Hepatocyte (in vitro differentiated cells): ENCODE measurements around the gene HSD11B1L. TPM values are rescaled to one million over a fixed set of nuclear protein-coding genes. Genes with fewer than 3 reads are reported as not detected.

Source experiments
- DNase-seq: peaks from one replicate; pipeline ENCODE4 v3.0.0-alpha.2; 2016; ENCODE audit warnings: low spot score
- H2AFZ ChIP-seq: fragments of 200-600 bp; sonication (generic); 2 replicates; pipeline ENCODE4 v1.6.0; 2016; ENCODE audit warnings: antibody characterized with exemption, mild to moderate bottlenecking
- H3K27ac ChIP-seq: fragments of 200-600 bp; sonication (generic); 2 replicates; pipeline ENCODE4 v1.5.1; 2016; ENCODE audit warnings: mild to moderate bottlenecking
- H3K27me3 ChIP-seq: fragments of 200-600 bp; sonication (generic); 2 replicates; pipeline ENCODE4 v1.6.1; 2016
- H3K36me3 ChIP-seq: fragments of 200-600 bp; sonication (generic); replicated peaks from 2 replicates; pipeline ENCODE4 v1.5.1; 2016; ENCODE audit warnings: low read depth; ENCODE audit not compliant: insufficient read depth
- H3K4me1 ChIP-seq: fragments of 200-600 bp; sonication (generic); 2 replicates; pipeline ENCODE4 v1.5.1; 2016; ENCODE audit warnings: mild to moderate bottlenecking, moderate library complexity; ENCODE audit not compliant: insufficient read depth
- H3K4me2 ChIP-seq: fragments of 200-600 bp; sonication (generic); 2 replicates; pipeline ENCODE4 v1.6.0; 2016
- H3K4me3 ChIP-seq: fragments of 200-600 bp; sonication (generic); 2 replicates; pipeline ENCODE4 v1.5.1; 2016; ENCODE audit warnings: mild to moderate bottlenecking
- H3K79me2 ChIP-seq: fragments of 200-600 bp; sonication (generic); 2 replicates; pipeline ENCODE4 v1.6.0; 2017; ENCODE audit warnings: mild to moderate bottlenecking
- H3K9me2 ChIP-seq: fragments of 200-600 bp; sonication (generic); replicated peaks from 2 replicates; pipeline ENCODE4 v1.6.0; 2017; ENCODE audit warnings: mild to moderate bottlenecking; ENCODE audit not compliant: insufficient read depth
- H3K9me3 ChIP-seq: fragments of 200-600 bp; sonication (generic); 2 replicates; pipeline ENCODE4 v1.5.1; 2016; ENCODE audit warnings: low read depth, mild to moderate bottlenecking
- H4K20me1 ChIP-seq: fragments of 200-600 bp; sonication (generic); 2 replicates; pipeline ENCODE4 v1.6.0; 2016; ENCODE audit warnings: mild to moderate bottlenecking; ENCODE audit not compliant: insufficient read depth, poor library complexity, severe bottlenecking
- CTCF ChIP-seq: fragments of 200-600 bp; sonication (generic); IDR thresholded peaks from 2 replicates; pipeline ENCODE4 v1.5.1; 2016; ENCODE audit warnings: antibody characterized with exemption, mild to moderate bottlenecking; ENCODE audit not compliant: poor library complexity
- EZH2 ChIP-seq: fragments of 200-600 bp; sonication (generic); IDR thresholded peaks from 2 replicates; pipeline ENCODE4 v1.6.1; 2016; ENCODE audit warnings: antibody characterized with exemption, mild to moderate bottlenecking, borderline replicate concordance
- EZH2phosphoT487 ChIP-seq: fragments of 200-600 bp; sonication (generic); IDR thresholded peaks from one replicate; pipeline ENCODE4 v1.6.1; 2018; ENCODE audit warnings: antibody characterized with exemption, mild to moderate bottlenecking, low read depth, moderate library complexity; ENCODE audit not compliant: unreplicated experiment, severe bottlenecking
- WGBS: methylation state at CpG from one replicate; pipeline ENCODE4 v1.1.6; 2016; ENCODE audit warnings: low lambda C conversion rate; ENCODE audit errors: missing lambda C conversion rate; 5-methylcytosine and 5-hydroxymethylcytosine counted together
- polyA plus RNA-seq: library from polyadenylated mRNA; unstranded; fragments of >200 nt; fragmentation: Nextera tagmentation; extraction: Ambion mirVana; gene quantifications from 2 replicates; pipeline ENCODE4 v1.2.1, GENCODE V29; 2016
- total RNA-seq: library from RNA; depleted of rRNA; stranded (reverse); fragments of >200 nt; gene quantifications from 2 replicates; pipeline ENCODE4 v1.2.3, GENCODE V29; 2014

The HSD11B1L gene
- total and polyA plus RNA-seq, 2 experiments from 2014 or later, result 14.9 to 26.0 TPM

DNA sequence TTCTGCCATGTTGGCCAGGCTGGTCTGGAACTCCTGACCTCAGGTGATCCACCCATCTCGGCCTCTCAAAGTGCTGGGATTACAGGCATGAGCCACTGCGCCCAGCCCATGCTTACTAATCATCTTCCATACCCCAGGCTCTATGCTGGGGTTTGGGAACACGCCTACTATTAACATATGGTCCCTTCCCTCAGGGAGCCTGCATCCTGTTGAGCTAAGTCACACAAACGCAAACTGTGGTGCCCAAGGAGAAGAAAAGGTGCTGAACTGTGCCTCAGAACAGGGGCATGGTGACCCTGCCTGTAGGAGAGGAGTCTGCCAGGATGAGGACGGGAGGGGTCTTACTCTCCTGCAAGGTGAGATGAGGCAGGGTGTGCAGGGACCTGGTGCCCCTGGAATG lies 6.1 kb upstream of the HSD11B1L start:
- TF ChIP-seq CTCF (no peak), EZH2 (no peak), EZH2phosphoT487 (no peak)
- Histone ChIP-seq H3K36me3 (no peaks in the 10 kb centered on the region), H3K79me2 (peaks cover 10% of the 10 kb centered on the region), H3K4me2 (no peak overlapping the region), H3K27ac (no peak overlapping the region), H3K27me3 (no peaks in the 10 kb centered on the region), H3K9me2 (no peaks in the 10 kb centered on the region), H2AFZ (no peak overlapping the region), H3K9me3 (no peaks in the 10 kb centered on the region), H4K20me1 (no peaks in the 10 kb centered on the region), H3K4me3 (no peak overlapping the region), H3K4me1 (no peaks in the 10 kb centered on the region)
- 82% methylated on average over 5 of the region's 5 CpGs for WGBS
- no peak for DNase-seq

- no peaks in the 10 kb centered on the region for H3K9me2 ChIP-seq
- H3K36me3 ChIP-seq, result no peaks in the 10 kb centered on the region
- no peak overlapping the region for H2AFZ ChIP-seq
- TF ChIP-seq CTCF (no peak), EZH2 (no peak), EZH2phosphoT487 (no peak)
- no peak overlapping the region for H3K4me2 ChIP-seq
- H3K4me3 ChIP-seq, result no peak overlapping the region
- WGBS, result 91% methylated on average over 13 of the region's 17 CpGs
- no peaks in the 10 kb centered on the region for H4K20me1 ChIP-seq
- H3K27me3 ChIP-seq, result no peaks in the 10 kb centered on the region
- no peak overlapping the region for H3K27ac ChIP-seq
- H3K4me1 ChIP-seq, result no peaks in the 10 kb centered on the region
- DNase-seq, result no peak
- H3K79me2 ChIP-seq, result peaks cover 13% of the 10 kb centered on the region
- no peaks in the 10 kb centered on the region for H3K9me3 ChIP-seq
Measured at GRCh38 chr19:5676105-5676771, 4.6 kb upstream of the HSD11B1L start.

DNA sequence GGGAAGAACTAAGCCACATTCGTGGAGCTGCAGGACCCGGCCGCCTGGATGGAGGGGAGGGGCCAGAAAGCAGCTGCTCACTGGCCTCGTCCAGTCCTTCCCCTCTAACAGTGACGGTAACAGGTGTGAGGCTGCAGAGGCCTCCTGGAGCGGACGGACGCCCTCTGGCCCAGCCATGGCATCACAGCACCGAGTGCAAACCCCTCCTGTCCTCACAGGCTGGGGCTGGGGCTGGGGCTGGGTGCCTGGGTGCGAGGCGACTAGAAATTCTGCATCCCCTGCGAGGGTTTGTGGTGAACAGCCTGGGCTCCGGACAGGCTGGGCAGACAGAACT lies 4.1 kb upstream of the HSD11B1L start:
- Histone ChIP-seq H2AFZ (no peak overlapping the region), H3K27ac (no peak overlapping the region), H3K27me3 (no peaks in the 10 kb centered on the region), H3K4me1 (no peaks in the 10 kb centered on the region), H3K9me2 (no peaks in the 10 kb centered on the region), H3K4me2 (no peak overlapping the region), H3K79me2 (peaks cover 13% of the 10 kb centered on the region), H3K36me3 (no peaks in the 10 kb centered on the region), H3K4me3 (no peak overlapping the region), H3K9me3 (no peaks in the 10 kb centered on the region), H4K20me1 (no peaks in the 10 kb centered on the region)
- 93% methylated on average over 13 of the region's 13 CpGs for WGBS
- no peak for TF ChIP-seq CTCF
- TF ChIP-seq EZH2phosphoT487, result no peak
- TF ChIP-seq EZH2, result no peak
- no peak for DNase-seq
